Measurements from ENCODE around the gene LIPM.

- no peak for TF ChIP-seq SCRT1 (tag by site-specific recombination; IDR thresholded peaks at IDR 0.05; ENCODE audit: borderline replicate concordance)
- no peak for TF ChIP-seq CTCF (tag by site-specific recombination; IDR thresholded peaks at IDR 0.05)
- no peak for TF ChIP-seq MZF1 (tag by site-specific recombination; IDR thresholded peaks at IDR 0.05; ENCODE audit: borderline replicate concordance)
These were observed 55.3 kb downstream of the LIPM start for GRCh38 chr10:88857831-88858230.

Data from HEK293 (cell line).